Activated T-cell treated with anti-CD3 and anti-CD28 coated beads for 48 hours (primary cell): ENCODE measurements around the gene GSTT4.
"Not testable (repeated sequence)": the region's sequence is repeated elsewhere in the genome, so short reads cannot be mapped to it uniquely, and the experiment has no call there.

Experiments used
- DNase-seq: peaks from one replicate; pipeline ENCODE4 v3.0.0-alpha.2; 2020; ENCODE audit warnings: low read depth

GSTT4 gene

DNA sequence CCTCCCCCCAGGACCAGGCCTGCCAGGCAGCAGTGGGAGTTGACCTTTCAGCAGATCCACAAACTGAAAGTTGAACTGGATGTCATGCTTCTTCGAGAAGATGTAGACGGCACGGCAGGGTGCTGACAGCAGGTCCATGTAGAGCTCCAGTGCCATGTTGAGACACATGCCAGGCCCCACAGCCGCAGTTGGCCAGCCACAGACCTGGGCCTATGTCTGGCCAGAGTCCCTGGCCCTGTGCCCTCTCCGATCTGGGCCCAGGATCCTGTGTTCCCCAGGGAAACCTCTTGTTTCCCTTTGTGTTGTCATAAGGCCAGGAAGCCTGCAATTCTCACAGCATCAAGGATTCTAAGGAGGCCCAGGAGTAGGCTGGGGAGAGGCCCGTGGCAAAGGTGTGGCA, at the start of gene GSTT4:
Gene GSTT4, minus strand, starts transcription at position 253 of the 400 bp plus-strand sequence. Its CDS starts 97 bp downstream, at position 156.
- no peak for DNase-seq

- DNase-seq: no peak
Observed at GRCh38 chr22:24054356-24054755, 49.1 kb upstream of the GSTT4 start.

DNA sequence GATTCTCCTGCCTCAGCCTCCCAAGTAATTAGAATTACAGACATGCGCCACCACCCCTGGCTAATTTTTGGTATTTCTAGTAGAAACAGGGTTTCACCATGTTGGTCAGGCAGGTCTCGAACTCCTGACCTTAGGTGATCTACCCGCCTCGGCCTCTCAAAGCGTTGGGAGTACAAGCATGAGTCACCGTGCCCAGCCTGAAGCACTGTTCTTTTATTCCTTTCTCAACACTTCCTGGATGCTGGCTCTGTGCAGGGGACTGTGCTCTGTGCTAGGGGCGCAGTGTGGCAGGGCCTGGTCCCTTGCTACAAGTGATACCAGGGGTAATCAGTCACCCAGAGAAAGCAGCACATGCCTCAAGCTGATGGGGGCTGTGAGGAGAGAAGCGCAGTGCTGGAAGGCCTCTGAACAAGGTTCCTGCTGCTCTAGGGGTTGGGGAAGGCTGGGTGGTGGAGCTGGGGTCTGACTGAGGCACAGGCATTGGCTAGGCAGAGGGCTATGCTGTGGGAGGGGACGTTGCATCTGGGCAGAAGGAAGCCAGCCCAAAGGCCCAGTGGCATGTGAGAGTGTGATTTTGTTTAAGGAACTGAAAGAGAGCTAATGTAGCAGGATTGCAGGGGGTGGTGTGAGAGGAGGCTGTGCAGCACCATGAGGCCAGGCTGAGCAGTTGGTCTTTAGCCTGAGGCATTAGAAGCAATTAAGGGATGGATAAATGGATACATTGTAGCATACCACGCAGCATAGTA, 48.4 kb upstream of the GSTT4 start:
- DNase-seq: no peak

DNA sequence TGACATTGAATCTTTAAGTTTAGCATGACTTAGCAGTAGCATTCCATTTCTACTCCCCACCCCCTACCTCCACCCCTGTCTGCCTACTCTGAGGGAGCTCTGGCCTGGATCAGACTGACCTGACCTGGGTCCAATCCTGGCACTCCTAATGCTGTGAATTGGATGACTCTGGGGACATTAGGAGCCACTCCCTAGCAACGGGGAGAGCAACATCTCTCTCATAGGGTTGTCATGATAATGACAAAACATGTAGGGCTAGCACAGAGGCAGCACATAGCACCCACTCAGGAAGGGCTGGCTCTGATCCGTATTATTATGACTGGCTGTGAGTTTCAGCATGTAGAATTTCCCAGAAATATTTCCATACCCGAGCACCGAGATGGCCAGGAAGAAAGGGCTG, 46.3 kb upstream of the GSTT4 start:
- no peak for DNase-seq

DNA sequence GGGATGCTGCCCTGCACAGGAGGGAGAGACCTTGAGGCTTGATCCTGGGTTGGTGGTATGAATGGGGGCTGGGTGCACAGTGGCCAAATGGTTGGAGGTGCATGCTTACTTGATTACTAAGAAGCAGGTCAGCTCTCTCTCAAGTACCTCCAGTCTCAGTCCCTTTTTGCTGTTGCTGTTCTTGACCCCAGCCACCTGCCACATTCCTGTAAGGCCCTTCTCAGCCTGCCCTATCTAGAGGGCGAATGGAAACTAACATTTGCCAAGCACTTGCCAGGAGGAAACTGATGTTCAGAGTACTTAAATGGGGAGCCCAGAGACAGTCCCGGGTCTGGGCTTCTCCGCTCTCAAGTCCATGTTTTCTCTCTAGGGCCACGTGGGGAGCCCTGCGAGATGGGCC, 45.8 kb upstream of the GSTT4 start:
- DNase-seq: no peak

- DNase-seq: no peak
Observed at GRCh38 chr22:24049978-24050377, 44.7 kb upstream of the GSTT4 start.

DNA sequence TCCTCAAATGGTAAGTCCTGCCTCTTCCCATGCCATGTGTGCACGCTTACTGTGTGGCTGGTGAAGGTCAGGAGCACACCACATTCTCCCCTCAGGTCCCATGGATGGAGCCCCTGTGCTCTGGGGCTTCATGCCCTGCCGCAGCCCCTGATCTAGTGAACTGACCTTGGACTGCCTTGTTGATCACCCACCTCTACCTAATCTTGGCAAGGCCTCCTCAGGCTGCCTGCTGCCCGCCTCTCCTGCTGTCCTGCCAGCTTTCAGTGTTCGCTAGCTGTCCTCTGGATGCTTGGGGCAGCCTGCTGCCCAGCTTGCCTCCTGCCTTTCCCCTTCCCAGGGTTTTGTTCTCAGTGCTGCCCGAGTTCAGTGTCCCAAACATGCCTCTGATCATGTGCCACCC, 44.0 kb upstream of the GSTT4 start:
- no peak for DNase-seq

DNA sequence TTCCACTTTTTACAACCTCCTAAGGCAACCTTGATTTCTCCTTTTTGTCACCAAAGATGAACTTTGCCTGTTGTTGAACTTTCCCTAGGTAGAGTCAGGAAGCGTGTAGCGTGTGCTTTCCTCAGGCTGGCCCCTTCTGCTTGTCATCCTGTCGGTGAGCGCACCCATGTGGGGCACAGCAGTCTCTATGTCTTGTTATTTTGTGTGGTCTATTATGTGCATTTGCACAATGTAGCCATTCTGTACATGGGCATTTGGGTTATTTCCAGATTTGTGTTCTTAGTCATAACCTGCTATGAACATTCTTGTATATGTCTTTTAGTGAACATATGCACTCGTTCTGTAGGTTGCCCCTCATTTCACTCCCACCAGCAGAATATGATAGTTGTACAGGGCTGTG, 40.8 kb upstream of the GSTT4 start:
- no peak for DNase-seq

DNA sequence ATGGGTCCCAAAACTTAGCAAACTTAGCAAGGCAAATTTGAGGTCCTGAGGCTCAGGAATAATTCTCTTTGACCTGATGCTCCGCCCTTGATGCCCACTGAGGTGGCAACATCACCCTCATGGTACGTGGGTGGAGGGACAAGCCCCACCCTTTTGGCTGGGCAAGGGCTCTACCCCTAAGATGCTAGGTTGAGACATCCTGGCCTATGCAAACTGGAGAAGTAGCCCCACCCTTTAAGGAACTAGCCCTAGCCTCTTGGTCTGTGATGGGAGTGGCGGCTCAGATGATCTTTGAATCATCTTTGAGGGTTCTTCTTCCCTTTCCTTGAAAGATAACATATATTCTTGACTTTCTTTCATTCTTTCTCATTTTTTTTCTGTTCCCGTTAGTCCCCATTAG, 38.7 kb upstream of the GSTT4 start:
- no peak for DNase-seq

DNA sequence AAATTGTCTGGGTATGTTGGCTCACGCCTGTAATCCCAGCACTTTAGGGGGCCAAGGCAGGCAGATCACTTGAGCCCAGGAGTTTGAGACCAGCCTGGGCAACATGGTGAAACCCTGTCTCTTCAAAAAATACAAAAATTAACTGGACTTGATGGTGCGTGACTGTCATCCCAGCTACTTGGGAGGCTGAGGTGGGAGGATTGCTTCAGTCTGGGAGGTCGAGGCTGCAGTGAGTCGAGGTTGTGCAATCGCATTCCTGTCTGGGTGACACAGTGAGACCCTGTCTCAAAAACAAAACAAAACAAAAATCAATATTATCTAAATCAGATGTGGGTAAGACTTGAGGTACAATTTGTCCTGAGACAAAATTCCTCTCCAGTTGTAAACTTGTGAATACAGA, 38.2 kb upstream of the GSTT4 start:
- DNase-seq: not testable (repeated sequence)

DNA sequence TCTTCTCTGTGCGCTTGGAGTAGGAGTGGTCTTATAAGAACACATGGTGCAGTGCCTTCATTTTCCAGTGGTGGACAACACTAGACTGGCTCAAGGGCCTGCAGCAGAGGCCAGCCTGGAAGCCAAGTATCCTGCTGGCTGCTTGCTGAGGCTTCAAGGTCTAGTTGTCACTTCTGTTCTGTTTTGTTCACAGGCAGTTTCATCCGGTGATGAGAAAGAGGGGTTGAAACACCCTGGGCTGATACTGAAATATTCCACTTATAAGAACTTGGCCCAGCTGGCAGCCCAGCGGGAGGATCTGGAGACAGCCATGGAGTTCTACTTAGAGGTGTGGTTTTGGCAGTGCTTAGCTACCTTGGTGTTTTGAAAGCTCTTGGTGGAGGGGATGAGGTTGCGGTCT, 35.7 kb upstream of the GSTT4 start:
- DNase-seq: no peak

GRCh38 chr22:24039046-24039445, 33.8 kb upstream of the GSTT4 start:
- DNase-seq: no peak

DNA sequence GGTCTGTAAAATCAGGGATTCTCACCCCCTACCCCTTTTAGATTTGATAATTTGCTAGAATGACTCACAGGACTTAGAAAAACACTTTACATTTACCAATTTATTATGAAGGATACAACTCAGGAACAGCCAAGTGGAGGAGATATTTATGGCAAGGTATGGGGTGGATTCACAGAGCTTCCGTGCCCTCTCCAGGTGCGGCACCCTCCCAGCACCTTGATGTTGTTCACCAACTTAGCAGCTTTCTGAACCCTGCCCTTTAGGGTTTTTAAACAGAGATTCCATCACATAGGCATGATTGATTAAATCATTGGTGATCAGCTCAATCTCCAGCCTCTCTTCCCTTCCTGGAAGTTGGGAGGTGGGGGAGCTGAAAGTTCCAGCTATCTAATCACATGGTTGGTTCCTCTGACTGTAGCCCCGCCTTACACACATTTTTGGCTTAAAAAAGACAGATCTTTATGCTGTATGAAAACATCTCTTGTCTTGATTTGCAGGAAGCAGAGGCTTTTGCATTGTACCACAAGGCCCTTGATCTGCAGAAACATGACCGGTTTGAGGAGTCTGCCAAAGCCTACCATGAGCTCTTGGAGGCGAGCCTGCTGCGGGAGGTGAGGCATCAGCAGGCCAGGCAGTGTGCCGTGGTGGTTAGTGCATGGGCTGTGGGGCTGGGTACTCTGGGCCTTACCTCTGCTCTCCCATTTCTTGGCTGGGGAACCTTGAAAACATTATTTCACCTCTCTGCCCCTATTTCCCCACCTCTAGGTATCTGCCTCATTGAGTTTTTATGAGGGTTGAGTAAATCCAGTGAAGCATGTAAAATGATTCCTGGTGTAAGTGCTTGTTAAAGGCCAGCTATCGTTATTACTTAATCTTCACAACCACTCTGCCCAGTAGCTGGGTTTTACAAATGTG, 32.9 kb upstream of the GSTT4 start:
- no peak for DNase-seq

DNA sequence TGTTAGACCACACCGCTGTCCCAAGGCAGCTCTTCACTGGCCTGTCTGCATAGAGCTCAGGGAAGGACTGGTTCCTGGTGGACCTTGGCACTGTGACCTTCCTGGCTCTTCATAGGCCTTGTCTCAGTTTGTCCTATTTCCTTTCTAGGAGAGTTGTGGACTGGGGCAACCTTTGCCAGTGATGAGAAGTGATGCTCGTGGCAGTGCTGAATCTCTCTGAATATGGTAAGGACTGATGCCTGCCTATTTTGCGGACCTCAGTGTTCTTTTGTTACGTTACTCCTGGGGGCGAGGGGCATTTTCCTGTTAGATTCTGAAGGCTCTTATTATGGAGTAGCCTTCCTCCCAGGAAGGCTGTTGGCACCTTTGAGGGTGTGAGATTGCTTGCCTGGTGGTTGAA, 30.0 kb upstream of the GSTT4 start:
- no peak for DNase-seq

- DNase-seq: no peak
Observed at GRCh38 chr22:24033731-24034130, 28.5 kb upstream of the GSTT4 start.

- no peak for DNase-seq
Observed at GRCh38 chr22:24030186-24030702, 25.0 kb upstream of the GSTT4 start.

GRCh38 chr22:24029304-24029703, 24.1 kb upstream of the GSTT4 start:
- no peak for DNase-seq

DNA sequence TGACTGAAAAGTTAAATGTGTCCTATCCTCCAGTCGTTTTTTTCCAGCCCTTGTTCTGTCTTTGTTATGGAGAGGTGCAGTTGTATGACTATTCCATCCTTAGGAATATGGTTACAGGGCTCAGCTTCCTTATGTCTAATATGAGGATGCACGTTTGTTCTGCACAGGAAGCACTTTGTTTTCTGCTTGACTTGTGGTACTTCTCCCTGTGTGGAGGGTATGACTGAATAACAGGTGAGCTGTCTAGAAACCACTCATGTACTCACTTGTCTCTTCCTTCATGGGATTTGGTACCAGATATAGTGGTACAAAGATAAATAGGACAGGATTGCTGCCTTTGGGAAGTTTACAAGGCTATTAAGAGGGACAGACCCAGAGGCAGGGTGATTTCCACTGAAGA, 23.3 kb upstream of the GSTT4 start:
- no peak for DNase-seq

GRCh38 chr22:24027991-24028390, 22.7 kb upstream of the GSTT4 start:
- DNase-seq: no peak

- no peak for DNase-seq
Observed at GRCh38 chr22:24027389-24027975, 22.2 kb upstream of the GSTT4 start.

DNA sequence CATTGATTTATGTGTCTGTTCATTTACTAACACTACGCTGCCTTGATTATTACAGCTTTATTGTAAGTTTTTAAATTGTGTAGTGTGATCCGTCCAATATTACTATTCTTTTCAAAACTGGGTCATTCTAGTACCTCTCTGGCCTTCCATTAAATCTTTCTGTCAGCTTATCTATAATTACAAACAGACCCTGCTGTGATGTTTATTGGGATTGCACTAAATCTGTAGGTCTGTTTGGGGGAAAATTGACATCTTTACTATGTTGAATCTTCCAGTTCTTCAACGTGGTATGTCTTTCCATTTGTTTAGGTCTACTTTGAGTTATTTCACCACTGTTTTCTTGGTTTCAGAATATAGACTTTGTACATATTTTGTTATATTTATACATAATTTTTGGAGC, 21.5 kb upstream of the GSTT4 start:
- no peak for DNase-seq

GRCh38 chr22:24026056-24026455, 20.8 kb upstream of the GSTT4 start:
- no peak for DNase-seq

DNA sequence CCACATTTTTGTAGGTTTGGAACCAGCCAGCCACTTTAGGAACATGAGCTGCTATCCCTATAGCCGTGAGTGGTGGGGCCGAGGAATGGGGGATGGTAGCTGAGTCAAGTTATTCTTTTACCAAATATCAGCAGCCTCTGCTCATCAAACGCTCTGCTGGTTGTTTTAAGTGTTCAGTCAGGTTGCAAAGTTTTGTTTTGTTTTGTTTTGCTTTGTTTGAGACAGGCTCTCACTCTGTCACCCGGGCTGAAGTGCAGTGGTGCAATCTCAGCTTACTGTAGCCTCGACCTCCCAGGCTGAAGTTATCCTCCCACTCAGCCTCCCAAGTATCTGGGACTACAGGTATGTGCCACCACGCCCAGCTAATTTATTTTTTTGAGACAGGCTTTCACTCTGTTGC, 20.2 kb upstream of the GSTT4 start:
- no peak for DNase-seq
